Measurements from ENCODE around the gene GPR45. TPM values are rescaled to one million over a fixed set of nuclear protein-coding genes. Genes with fewer than 3 reads are reported as not detected.

Gene GPR45
- total RNA-seq, 1 experiment from 2014 or later = not detected

DNA sequence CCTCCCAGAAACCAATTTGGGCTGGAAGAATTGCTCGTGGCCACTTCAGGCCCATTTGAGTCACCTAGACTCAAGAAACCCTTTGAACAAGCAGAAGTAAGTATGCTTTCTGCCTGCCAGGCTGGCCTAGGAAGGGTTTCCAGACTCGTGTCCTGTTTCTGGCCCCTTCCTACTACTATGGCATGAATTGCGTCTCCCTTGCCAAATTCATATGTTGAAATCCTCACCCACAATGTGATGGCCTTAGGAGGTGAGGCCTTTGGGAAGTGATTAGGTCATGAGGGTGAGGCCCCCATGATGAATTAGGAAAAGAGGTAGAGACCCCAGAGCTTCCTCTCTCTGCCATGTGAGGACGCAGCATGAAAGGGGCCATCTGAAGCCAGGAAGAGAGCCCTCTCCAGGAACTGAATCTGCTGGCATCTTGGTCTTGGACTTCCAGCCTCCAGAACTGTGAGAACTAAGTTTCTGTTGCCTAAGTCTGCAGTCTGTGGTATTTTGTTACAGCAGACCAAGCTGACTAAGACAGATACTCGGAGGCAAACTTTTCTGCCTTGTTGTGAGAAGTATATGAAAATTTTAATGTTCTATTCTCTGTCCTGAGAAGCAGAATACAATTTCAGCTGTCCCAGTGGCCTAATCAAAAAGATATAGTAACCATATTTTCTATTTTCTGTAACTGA lies 13.1 kb downstream of the GPR45 start:
- DNase-seq (ENCODE audit: low spot score) = no peak

DNA sequence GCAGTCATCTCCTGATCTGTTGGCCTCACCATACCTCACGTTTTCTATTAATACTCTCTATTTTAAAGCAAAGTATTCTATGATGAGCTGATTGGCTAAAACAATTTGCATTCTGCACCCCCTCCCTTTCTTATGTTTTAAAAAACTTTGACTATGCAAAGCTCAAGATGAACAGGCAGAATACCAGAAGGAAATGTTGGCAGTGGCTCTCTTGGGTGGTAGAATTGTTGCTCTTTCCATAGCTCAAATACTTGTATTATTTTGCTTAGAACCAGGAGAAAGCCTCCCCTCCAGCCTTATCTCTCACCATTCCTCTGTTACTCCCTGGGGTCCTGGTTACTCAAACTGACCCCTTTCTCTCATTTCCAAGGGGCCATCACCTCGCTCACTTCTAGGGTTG lies 14.4 kb downstream of the GPR45 start:
- no peak for DNase-seq (ENCODE audit: low spot score)

- no peak for DNase-seq (ENCODE audit: low spot score)
These were observed 15.0 kb downstream of the GPR45 start for GRCh38 chr2:105256431-105257047.

DNA sequence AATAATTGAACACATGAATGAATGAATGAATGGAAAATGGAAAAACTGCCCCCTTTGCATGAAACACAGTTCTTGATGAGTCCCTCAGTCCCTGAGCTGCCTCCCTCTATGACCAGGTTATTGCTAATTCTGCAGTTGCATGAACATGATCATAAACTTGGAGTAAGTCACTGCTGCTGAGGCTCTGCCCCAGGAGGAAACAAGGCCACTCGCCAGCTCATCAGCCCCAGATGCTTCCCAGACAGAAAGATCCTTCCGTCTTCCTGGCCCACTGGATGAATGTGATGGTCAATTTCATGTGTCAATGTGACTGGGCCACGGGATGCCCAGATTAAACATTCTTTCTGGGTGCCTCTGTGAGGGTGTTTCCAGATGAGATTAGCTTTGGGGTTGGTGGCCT lies 16.4 kb downstream of the GPR45 start:
- DNase-seq (ENCODE audit: low spot score) = no peak

DNA sequence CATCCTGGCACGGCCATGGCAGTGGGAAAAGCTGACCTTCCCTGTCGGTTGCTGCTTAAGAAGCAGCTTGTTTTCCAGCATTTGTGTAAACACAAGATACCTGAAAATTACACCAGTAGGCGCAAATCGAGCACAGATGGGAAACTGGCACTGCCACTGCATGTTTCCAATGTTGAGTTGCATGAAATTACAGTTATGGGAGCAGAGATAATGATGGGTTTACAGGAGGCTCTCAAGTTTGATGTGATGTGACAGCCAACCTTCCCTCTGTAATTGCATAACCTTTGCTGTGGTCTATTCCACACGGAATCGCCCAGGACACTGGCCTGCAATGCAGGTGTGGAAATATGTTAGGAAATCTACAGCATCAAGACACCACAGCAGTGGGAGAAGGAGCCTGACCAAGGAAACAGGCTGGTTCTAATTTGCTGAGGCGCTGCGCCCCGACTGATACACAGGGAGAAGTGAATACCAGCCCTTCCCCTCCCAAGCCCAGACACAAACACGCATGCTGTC lies 17.4 kb downstream of the GPR45 start:
- no peak for DNase-seq (ENCODE audit: low spot score)

DNA sequence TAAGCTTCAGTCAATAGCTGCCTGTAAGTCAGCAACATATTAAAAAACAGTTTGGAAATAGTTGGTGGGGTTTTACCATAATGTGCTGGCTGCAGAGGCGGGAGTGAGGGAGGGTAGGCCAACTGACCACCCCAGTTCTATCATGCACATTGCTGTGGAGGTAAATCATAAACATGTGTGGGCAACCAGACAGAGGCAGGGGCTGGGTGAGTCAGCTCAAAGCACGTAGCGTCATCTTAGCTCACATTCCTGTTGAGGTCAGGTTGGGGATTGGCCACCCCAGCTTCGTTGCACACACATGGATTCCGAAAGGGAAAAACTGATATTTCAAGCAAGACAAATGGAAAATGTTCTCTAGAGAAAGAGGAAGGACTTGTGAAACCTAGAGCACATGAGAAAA lies 19.5 kb downstream of the GPR45 start:
- no peak for DNase-seq (ENCODE audit: low spot score)

DNA sequence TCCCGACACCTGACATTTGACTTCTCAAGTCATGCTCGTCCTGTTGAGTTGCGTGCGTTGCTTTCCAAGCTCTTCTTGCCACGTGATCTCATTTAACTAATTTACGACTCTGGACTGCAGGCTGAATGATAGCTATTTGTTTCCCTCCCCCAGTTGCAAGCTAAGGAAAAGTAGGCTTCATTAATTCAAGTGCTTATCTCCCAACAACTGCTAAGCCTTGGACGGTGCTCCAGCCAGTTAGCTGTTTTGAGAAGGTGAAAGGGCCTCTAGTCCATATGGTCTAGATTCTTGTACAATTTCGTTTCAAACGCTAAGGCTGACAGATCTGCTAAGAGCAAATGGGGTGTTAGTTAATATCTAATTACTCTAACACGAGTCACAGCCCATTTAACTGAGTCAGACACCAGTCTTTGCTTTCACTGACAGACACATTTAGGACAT lies 21.1 kb downstream of the GPR45 start:
- no peak for DNase-seq (ENCODE audit: low spot score)

GRCh38 chr2:105269426-105269825 lies 27.9 kb downstream of the GPR45 start:
- DNase-seq (ENCODE audit: low spot score) = no peak

GRCh38 chr2:105271393-105272045 lies 30.0 kb downstream of the GPR45 start:
- DNase-seq (ENCODE audit: low spot score) = no peak

DNA sequence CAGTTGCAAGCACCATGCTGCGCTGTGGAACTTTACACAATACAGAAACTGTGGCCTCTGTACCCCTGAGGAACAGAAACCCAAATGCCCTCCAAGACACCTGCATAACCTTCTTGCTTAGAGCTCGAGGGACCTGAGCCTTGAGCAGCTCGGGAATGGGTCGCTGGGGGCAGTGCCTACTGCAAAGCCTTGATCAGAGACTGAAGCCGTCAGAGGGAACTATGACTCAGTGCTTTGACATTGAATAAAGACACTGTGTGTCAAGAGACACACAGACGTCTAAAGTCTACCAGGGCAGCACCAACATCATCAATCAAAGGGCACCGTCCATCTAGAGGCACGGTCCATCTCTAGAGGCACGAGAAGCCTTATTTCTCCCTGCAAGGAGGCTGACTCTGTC lies 30.6 kb downstream of the GPR45 start:
- DNase-seq (ENCODE audit: low spot score) = no peak

- no peak for DNase-seq (ENCODE audit: low spot score)
These were observed 32.5 kb downstream of the GPR45 start for GRCh38 chr2:105274046-105274445.

DNA sequence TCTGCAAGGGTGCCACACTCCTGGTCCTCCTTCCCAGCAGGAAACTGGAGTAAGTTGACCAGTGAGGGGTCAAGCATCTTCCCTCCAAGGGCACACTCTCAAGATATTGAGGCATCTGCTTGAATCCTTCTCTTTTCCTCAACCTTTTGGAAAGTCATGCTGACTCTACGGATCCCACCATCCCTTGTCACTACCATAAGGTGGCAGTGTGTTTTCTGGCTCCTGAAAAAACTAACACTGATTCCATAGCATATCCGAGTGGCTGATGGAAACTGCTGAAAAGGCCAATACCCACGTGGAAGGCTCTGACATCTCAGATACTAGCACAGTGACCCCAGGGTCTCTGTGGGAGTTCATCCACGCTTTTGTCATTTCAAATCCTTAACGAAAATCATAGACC lies 37.1 kb downstream of the GPR45 start:
- DNase-seq (ENCODE audit: low spot score) = peak; percentile 8

- no peak for DNase-seq (ENCODE audit: low spot score)
These were observed 37.6 kb downstream of the GPR45 start for GRCh38 chr2:105279126-105279525.

DNA sequence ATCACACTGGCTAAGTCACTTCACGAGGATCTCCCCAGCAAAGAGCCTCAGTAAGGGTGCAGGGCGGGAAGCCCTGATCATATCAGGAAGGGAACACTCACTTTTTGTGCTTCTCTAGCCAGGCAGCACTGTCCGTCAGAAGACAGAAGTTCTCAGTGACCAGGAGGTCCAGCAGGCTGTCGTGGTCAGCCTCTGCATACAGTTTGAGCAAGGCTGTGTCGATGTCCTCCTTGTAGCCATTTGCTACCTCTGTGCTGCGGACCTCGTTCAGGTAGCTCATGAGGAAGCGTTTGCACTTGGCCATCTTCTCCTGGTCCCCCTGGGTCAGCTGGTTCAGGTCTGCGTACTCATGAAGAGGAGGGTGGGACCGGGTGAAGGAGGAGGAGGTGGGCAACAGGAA lies 38.7 kb downstream of the GPR45 start:
- no peak for DNase-seq (ENCODE audit: low spot score)

DNA sequence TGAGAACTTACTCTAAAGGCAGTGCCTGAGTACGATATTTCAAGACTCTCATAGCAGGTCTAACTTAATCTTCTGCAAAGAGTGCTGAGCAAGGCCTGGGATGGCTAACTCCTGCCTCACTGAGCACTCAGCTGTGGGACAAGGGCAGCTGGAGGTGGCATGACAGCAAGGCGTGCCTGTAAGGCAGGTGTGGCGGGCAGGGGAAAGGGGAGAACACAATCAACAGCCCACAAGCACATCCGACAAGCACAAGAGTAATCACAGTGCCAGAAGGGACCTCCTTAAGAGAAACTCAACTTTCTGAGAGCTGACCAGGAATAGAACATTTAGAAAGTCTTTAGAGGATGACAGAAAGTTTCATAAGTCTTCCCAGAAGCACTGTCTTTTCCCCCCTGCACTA lies 42.0 kb downstream of the GPR45 start:
- DNase-seq (ENCODE audit: low spot score) = no peak

DNA sequence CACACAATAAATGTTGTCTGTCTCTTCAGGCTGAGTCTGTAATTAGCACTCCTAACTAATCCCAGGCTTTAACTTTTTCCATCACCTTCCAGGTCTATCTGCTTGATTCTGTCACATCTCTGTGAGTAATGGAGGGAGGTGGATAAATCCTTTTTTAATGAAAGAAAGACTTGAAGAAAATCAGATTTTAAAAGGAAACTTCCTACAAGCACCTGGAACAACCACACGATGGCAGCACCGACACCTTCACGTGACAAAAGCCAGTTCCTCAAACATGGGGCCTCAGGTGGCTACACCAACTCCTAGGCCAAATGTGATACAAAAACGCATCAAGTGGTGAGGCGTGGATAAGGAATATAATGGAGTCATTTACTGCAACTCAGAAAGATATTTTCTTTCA lies 46.1 kb downstream of the GPR45 start:
- peak; percentile 54 for DNase-seq (ENCODE audit: low spot score)

DNA sequence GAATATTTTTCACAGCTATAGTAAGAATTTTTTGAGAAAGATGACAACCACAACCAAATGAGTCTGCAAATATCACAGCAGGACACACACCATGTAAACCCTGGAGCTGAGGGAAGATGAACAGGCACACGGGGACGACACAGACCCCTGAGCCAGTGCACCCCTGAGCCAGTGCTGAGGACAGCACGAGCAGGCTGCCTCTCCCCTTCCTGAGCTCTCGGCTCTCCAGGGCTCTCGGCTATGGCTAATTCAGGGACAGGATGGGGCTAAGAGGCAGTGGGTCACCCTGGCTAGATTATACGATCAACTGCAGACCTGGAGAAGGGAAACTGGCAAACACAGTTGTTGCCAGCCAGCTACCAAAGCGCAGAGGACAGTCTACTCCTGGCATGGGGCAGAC lies 46.6 kb downstream of the GPR45 start:
- no peak for DNase-seq (ENCODE audit: low spot score)

DNA sequence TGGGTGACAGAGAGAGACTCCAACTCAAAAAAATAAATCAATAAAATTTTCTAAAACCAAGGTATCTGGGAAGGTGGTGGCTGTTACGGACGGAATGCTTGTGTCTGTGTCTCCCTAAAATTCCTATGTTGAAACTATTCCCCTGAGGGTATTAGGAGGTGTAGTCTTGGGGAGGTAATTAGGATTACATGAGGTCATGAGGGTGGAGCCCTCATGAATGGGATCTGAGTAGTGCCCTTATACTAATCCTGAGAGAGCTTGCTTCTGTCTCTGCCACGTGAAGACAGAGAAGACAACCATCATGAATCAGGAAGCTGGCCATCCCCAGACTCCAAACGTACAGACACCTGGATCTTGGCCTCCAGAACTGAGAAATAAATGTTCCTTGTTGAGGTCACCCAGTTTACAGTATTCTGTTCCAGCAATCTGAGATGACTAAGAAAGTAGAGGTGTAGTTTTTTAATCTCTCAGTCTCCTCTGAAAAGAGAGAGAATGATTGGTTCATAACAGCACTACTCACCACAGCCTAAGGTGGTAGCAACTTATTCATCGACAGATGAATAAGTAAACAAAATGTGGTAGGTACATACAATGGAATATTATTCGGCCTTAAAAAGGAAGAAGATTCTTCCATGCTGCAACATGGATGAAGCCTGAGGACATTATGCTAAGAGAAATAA lies 49.6 kb downstream of the GPR45 start:
- no peak for DNase-seq (ENCODE audit: low spot score)

DNA sequence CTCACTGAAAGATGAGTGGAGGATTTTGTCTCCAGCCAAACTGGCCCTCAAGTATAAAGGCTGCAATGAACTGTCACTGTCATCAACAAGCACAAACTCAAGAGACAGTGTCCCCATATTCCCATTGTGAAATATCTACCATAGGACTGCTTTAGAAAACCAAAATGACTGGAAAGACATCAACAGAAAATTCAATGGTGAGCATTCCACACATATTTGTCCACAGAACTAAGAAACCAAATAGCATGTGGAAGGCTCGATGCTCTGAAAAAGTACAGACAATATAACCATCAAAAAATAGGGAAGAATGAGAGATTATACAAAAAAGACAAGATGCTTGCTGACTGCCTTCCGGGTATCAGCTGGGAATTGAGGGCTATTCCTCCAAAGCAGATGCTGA lies 50.4 kb downstream of the GPR45 start:
- no peak for DNase-seq (ENCODE audit: low spot score)
